Neural cell (in vitro differentiated cells): ENCODE measurements around the gene IRX1. TPM values are rescaled to one million over a fixed set of nuclear protein-coding genes. Genes with fewer than 3 reads are reported as not detected.

ENCODE experiments used
- H2AFZ ChIP-seq: fragments of 200-600, 300-800 bp; sonication (generic), shearing (Covaris generic); 2 replicates; pipeline ENCODE4 v1.6.0; 2014; ENCODE audit warnings: low read depth, mild to moderate bottlenecking, antibody characterized with exemption, low read length, moderate library complexity
- H3F3A ChIP-seq: fragments of 200-600 bp; shearing (Covaris generic); 2 replicates; pipeline ENCODE4 v1.6.1; 2016; ENCODE audit warnings: mild to moderate bottlenecking, moderate library complexity, mixed read lengths, antibody characterized with exemption, low read length; ENCODE audit not compliant: insufficient read depth, poor library complexity, severe bottlenecking
- H3K27ac ChIP-seq: fragments of 200-600, 300-800 bp; sonication (generic), shearing (Covaris generic); 2 replicates; pipeline ENCODE4 v1.5.1; 2014; ENCODE audit warnings: mild to moderate bottlenecking, low read length, moderate library complexity
- H3K27me3 ChIP-seq: fragments of 300-800, 200-600 bp; sonication (generic), shearing (Covaris generic); 2 replicates; pipeline ENCODE4 v1.6.0; 2014; ENCODE audit warnings: mild to moderate bottlenecking, low read depth, low read length, moderate library complexity; ENCODE audit not compliant: insufficient read depth
- H3K36me3 ChIP-seq: fragments of 300-800, 200-600 bp; sonication (generic), shearing (Covaris generic); 2 replicates; pipeline ENCODE4 v1.5.1; 2014; ENCODE audit warnings: mild to moderate bottlenecking, antibody characterized with exemption, low read length, moderate library complexity; ENCODE audit not compliant: insufficient read depth
- H3K4me2 ChIP-seq: fragments of 300-800, 200-600 bp; sonication (generic), shearing (Covaris generic); 2 replicates; pipeline ENCODE4 v1.6.0; 2014; ENCODE audit warnings: mild to moderate bottlenecking, low read length
- H3K4me3 ChIP-seq: fragments of 300-800, 200-600 bp; sonication (generic), shearing (Covaris generic); 2 replicates; pipeline ENCODE4 v1.5.1; 2014; ENCODE audit warnings: mild to moderate bottlenecking, low read length, moderate library complexity
- H3K79me2 ChIP-seq: fragments of 200-600 bp; shearing (Covaris generic); replicated peaks from 2 replicates; pipeline ENCODE4 v1.6.0; 2014; ENCODE audit warnings: mild to moderate bottlenecking, low read length, moderate library complexity; ENCODE audit not compliant: insufficient read depth
- H3K9ac ChIP-seq: fragments of 300-800, 200-600 bp; sonication (generic), shearing (Covaris generic); 2 replicates; pipeline ENCODE4 v1.6.1; 2016; ENCODE audit warnings: mild to moderate bottlenecking, low read length, mixed read lengths
- H3K9me2 ChIP-seq: fragments of 200-600 bp; shearing (Covaris generic); 2 replicates; pipeline ENCODE4 v1.6.1; 2016; ENCODE audit warnings: mild to moderate bottlenecking, low read length, mixed read lengths; ENCODE audit not compliant: insufficient read depth
- H3K9me3 ChIP-seq: fragments of 200-600, 300-800 bp; sonication (generic), shearing (Covaris generic); 2 replicates; pipeline ENCODE4 v1.6.1; 2016; ENCODE audit warnings: mild to moderate bottlenecking, mixed run types, low read length, moderate library complexity, mixed read lengths
- H4K20me1 ChIP-seq: fragments of 200-600 bp; shearing (Covaris generic); 2 replicates; pipeline ENCODE4 v1.6.1; 2016; ENCODE audit warnings: mild to moderate bottlenecking, mixed run types; ENCODE audit not compliant: insufficient read depth
- EP300 ChIP-seq: fragments of 450-650 bp; conservative IDR thresholded peaks from 2 replicates; pipeline ENCODE4 v1.6.1; 2014; ENCODE audit warnings: antibody characterized with exemption, mild to moderate bottlenecking, moderate library complexity; ENCODE audit not compliant: poor library complexity, severe bottlenecking
- EZH2 ChIP-seq: fragments of 200-600, 300-800 bp; shearing (Covaris generic), sonication (generic); IDR thresholded peaks from 2 replicates; pipeline ENCODE4 v1.6.1; 2014; ENCODE audit warnings: antibody characterized with exemption, low read length, borderline replicate concordance, mild to moderate bottlenecking; ENCODE audit not compliant: insufficient read depth, poor library complexity, severe bottlenecking
- MXI1 ChIP-seq: fragments of 450-650 bp; conservative IDR thresholded peaks from 2 replicates; pipeline ENCODE4 v1.6.1; 2014; ENCODE audit warnings: antibody characterized with exemption, mild to moderate bottlenecking; ENCODE audit not compliant: poor library complexity, severe bottlenecking
- POLR2AphosphoS5 ChIP-seq: IDR thresholded peaks from 2 replicates; pipeline ENCODE4 v1.6.1; 2012
- RAD21 ChIP-seq: fragments of 450-650 bp; conservative IDR thresholded peaks from 2 replicates; pipeline ENCODE4 v1.6.1; 2014; ENCODE audit warnings: antibody characterized with exemption, mild to moderate bottlenecking, moderate library complexity
- SMC3 ChIP-seq: fragments of 450-650 bp; conservative IDR thresholded peaks from 2 replicates; pipeline ENCODE4 v1.6.1; 2014; ENCODE audit warnings: antibody characterized with exemption, mild to moderate bottlenecking, moderate library complexity; ENCODE audit not compliant: poor library complexity
- TAF1 ChIP-seq: IDR thresholded peaks from 2 replicates; pipeline ENCODE4 v1.6.1; 2012; ENCODE audit warnings: low read depth
- polyA plus RNA-seq: library from polyadenylated mRNA; depleted of rRNA; stranded (reverse); fragments of >200 nt; gene quantifications from 2 replicates; pipeline ENCODE4 v1.2.3, GENCODE V29; 2014
- TF ChIP-seq, protein P1 (sequence below): IDR thresholded peaks from 2 replicates; pipeline ENCODE4 v1.6.1; 2012; ENCODE audit warnings: borderline replicate concordance
- TF ChIP-seq, protein P2 (sequence below): fragments of 450-650 bp; IDR thresholded peaks from 2 replicates; pipeline ENCODE4 v1.5.1; 2014; ENCODE audit warnings: antibody characterized with exemption, mild to moderate bottlenecking, moderate library complexity; ENCODE audit not compliant: poor library complexity, severe bottlenecking

IRX1 gene
- polyA plus RNA-seq, 1 donor from 2014 or later, result not detected

DNA sequence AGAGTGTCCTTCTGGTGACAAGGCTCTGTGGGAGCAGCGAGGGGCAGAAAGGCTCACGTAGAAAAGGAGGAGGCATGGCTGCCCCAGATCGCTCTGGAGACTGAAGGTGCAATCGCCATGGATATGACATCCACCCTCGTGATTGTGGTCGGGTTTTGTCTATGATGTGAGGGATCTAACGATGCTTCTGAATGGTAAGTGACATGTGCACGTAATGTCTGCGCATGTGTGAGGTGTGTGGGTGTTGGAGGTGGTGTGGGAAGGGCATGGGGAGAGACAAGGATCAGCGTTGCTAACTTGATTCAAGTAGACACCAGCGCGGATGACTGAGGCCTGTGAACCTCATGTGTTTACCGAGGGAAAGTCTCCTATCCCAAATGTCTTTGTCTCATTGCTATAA lies 20.2 kb downstream of the IRX1 start:
- Histone ChIP-seq H3K36me3 (no peaks in the 10 kb centered on the region), H3F3A (no peaks in the 10 kb centered on the region), H3K9me2 (no peaks in the 10 kb centered on the region), H3K27ac (no peak overlapping the region), H3K9me3 (no peaks in the 10 kb centered on the region), H3K79me2 (no peaks in the 10 kb centered on the region), H2AFZ (no peak overlapping the region), H3K9ac (no peak overlapping the region), H4K20me1 (no peaks in the 10 kb centered on the region), H3K4me2 (no peak overlapping the region), H3K4me3 (no peak overlapping the region), H3K27me3 (no peaks in the 10 kb centered on the region)
- TF ChIP-seq, protein P1, sequence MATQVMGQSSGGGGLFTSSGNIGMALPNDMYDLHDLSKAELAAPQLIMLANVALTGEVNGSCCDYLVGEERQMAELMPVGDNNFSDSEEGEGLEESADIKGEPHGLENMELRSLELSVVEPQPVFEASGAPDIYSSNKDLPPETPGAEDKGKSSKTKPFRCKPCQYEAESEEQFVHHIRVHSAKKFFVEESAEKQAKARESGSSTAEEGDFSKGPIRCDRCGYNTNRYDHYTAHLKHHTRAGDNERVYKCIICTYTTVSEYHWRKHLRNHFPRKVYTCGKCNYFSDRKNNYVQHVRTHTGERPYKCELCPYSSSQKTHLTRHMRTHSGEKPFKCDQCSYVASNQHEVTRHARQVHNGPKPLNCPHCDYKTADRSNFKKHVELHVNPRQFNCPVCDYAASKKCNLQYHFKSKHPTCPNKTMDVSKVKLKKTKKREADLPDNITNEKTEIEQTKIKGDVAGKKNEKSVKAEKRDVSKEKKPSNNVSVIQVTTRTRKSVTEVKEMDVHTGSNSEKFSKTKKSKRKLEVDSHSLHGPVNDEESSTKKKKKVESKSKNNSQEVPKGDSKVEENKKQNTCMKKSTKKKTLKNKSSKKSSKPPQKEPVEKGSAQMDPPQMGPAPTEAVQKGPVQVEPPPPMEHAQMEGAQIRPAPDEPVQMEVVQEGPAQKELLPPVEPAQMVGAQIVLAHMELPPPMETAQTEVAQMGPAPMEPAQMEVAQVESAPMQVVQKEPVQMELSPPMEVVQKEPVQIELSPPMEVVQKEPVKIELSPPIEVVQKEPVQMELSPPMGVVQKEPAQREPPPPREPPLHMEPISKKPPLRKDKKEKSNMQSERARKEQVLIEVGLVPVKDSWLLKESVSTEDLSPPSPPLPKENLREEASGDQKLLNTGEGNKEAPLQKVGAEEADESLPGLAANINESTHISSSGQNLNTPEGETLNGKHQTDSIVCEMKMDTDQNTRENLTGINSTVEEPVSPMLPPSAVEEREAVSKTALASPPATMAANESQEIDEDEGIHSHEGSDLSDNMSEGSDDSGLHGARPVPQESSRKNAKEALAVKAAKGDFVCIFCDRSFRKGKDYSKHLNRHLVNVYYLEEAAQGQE, result no peak
- TF ChIP-seq EP300 (no peak), SMC3 (no peak), RAD21 (no peak), MXI1 (no peak), EZH2 (no peak), POLR2AphosphoS5 (no peak), TAF1 (no peak)
- TF ChIP-seq, protein P2, sequence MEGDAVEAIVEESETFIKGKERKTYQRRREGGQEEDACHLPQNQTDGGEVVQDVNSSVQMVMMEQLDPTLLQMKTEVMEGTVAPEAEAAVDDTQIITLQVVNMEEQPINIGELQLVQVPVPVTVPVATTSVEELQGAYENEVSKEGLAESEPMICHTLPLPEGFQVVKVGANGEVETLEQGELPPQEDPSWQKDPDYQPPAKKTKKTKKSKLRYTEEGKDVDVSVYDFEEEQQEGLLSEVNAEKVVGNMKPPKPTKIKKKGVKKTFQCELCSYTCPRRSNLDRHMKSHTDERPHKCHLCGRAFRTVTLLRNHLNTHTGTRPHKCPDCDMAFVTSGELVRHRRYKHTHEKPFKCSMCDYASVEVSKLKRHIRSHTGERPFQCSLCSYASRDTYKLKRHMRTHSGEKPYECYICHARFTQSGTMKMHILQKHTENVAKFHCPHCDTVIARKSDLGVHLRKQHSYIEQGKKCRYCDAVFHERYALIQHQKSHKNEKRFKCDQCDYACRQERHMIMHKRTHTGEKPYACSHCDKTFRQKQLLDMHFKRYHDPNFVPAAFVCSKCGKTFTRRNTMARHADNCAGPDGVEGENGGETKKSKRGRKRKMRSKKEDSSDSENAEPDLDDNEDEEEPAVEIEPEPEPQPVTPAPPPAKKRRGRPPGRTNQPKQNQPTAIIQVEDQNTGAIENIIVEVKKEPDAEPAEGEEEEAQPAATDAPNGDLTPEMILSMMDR, result no peak

DNA sequence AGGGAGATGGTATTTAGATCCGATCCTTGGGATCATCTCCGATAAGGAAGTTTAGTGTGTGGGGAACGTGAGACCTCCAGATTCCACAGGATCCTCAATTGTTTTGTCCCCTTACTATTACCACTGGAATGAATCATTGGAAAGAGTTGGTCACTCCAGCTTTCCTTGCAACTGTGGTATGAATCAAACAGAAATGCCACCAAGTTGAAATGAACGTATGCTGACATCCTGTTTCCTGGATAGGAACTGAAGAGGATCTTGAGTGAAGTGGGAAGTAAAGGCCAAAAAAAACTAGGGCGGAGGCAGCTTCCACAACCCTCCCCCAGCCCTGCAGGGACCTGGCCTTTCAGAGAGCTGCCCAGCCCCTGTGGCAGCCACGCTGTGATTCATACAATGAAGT lies 23.9 kb downstream of the IRX1 start:
- H3K36me3 ChIP-seq, result no peaks in the 10 kb centered on the region
- no peaks in the 10 kb centered on the region for H4K20me1 ChIP-seq
- H3K79me2 ChIP-seq, result no peaks in the 10 kb centered on the region
- no peaks in the 10 kb centered on the region for H3F3A ChIP-seq
- H3K9me3 ChIP-seq, result no peaks in the 10 kb centered on the region
- H2AFZ ChIP-seq, result no peak overlapping the region
- H3K4me2 ChIP-seq, result no peak overlapping the region
- no peak overlapping the region for H3K27ac ChIP-seq
- H3K9ac ChIP-seq, result no peak overlapping the region
- H3K4me3 ChIP-seq, result no peak overlapping the region
- H3K27me3 ChIP-seq, result no peaks in the 10 kb centered on the region
- no peaks in the 10 kb centered on the region for H3K9me2 ChIP-seq
- TF ChIP-seq, protein P1, result no peak
- TF ChIP-seq SMC3, result no peak
- TF ChIP-seq RAD21, result no peak
- no peak for TF ChIP-seq EZH2
- no peak for TF ChIP-seq MXI1
- no peak for TF ChIP-seq POLR2AphosphoS5
- TF ChIP-seq TAF1, result no peak
- TF ChIP-seq, protein P2, result no peak
